Calu3 (cell line): ENCODE data around the gene NAV2. TPM values are rescaled to one million over a fixed set of nuclear protein-coding genes. Genes with fewer than 3 reads are reported as not detected.

Experiments used
- BruUV-seq: library from RNA; stranded (reverse); fragments of 400-500 nt; replicated peaks from 2 replicates; lab custom pipeline; 2021; lab: Mats Ljungman, UMichigan
- CTCF ChIA-PET: fragments of 300-600 bp; sonication (Branson Sonifier 250); formaldehyde crosslinking; loops from one replicate; lab custom pipeline; 2022; ENCODE audit warnings: antibody characterized with exemption; lab: Charles Lee
- DNase-seq: peaks from one replicate; pipeline ENCODE4 v3.0.0; 2022
- H3K27ac Mint-ChIP-seq: one replicate; pipeline ENCODE4 v1.8.0; 2022; ENCODE audit warnings: mixed read lengths; ENCODE audit not compliant: unreplicated experiment
- H3K27me3 Mint-ChIP-seq: one replicate; pipeline ENCODE4 v1.8.0; 2022; ENCODE audit warnings: mixed read lengths; ENCODE audit not compliant: unreplicated experiment
- H3K36me3 Mint-ChIP-seq: one replicate; pipeline ENCODE4 v1.8.0; 2022; ENCODE audit warnings: mild to moderate bottlenecking, moderate library complexity, mixed read lengths; ENCODE audit not compliant: insufficient read depth, unreplicated experiment
- H3K4me1 Mint-ChIP-seq: one replicate; pipeline ENCODE4 v1.8.0; 2022; ENCODE audit warnings: mild to moderate bottlenecking, low read depth, mixed read lengths; ENCODE audit not compliant: unreplicated experiment
- H3K4me3 Mint-ChIP-seq: one replicate; pipeline ENCODE4 v1.8.0; 2022; ENCODE audit warnings: mild to moderate bottlenecking, low read depth, moderate library complexity, mixed read lengths; ENCODE audit not compliant: unreplicated experiment
- H3K9me3 Mint-ChIP-seq: one replicate; pipeline ENCODE4 v1.8.0; 2022; ENCODE audit warnings: low read depth, mixed read lengths; ENCODE audit not compliant: unreplicated experiment
- intact Hi-C: fragments of 100-400 bp; cut with micrococcal nuclease; formaldehyde crosslinking; loops from one replicate; pipeline ENCODE4 v1.10.0; 2022; ENCODE audit not compliant: unreplicated experiment
- total RNA-seq: library from RNA; stranded (reverse); gene quantifications from 2 replicates; pipeline ENCODE4 v1.2.3, GENCODE V29; 2022
- TF ChIP-seq, protein P1 (sequence below): fragments of 200-600 bp; IDR thresholded peaks from one replicate; pipeline ENCODE4 v1.8.0; 2022; ENCODE audit warnings: antibody characterized with exemption; ENCODE audit not compliant: unreplicated experiment

The NAV2 gene
- total RNA-seq, 1 experiment from 2014 or later: 21.4 TPM

- Mint-ChIP-seq H3K27me3 (no peaks in the 10 kb centered on the region), H3K36me3 (no peaks in the 10 kb centered on the region), H3K27ac (no peak overlapping the region), H3K4me1 (no peaks in the 10 kb centered on the region), H3K9me3 (no peaks in the 10 kb centered on the region), H3K4me3 (no peak overlapping the region)
- DNase-seq: no peak
- CTCF ChIA-PET: no interaction called here
- BruUV-seq: no TSS peak
- intact Hi-C loops: no loop called here
- TF ChIP-seq, protein P1, sequence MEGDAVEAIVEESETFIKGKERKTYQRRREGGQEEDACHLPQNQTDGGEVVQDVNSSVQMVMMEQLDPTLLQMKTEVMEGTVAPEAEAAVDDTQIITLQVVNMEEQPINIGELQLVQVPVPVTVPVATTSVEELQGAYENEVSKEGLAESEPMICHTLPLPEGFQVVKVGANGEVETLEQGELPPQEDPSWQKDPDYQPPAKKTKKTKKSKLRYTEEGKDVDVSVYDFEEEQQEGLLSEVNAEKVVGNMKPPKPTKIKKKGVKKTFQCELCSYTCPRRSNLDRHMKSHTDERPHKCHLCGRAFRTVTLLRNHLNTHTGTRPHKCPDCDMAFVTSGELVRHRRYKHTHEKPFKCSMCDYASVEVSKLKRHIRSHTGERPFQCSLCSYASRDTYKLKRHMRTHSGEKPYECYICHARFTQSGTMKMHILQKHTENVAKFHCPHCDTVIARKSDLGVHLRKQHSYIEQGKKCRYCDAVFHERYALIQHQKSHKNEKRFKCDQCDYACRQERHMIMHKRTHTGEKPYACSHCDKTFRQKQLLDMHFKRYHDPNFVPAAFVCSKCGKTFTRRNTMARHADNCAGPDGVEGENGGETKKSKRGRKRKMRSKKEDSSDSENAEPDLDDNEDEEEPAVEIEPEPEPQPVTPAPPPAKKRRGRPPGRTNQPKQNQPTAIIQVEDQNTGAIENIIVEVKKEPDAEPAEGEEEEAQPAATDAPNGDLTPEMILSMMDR: no peak
These were observed 141.3 kb downstream of the NAV2 start for GRCh38 chr11:19853920-19854319.

- H3K9me3 Mint-ChIP-seq: no peaks in the 10 kb centered on the region
- no peak for DNase-seq
- CTCF ChIA-PET: no interaction called here
These were observed 148.5 kb downstream of the NAV2 start for GRCh38 chr11:19861171-19861570.

DNA sequence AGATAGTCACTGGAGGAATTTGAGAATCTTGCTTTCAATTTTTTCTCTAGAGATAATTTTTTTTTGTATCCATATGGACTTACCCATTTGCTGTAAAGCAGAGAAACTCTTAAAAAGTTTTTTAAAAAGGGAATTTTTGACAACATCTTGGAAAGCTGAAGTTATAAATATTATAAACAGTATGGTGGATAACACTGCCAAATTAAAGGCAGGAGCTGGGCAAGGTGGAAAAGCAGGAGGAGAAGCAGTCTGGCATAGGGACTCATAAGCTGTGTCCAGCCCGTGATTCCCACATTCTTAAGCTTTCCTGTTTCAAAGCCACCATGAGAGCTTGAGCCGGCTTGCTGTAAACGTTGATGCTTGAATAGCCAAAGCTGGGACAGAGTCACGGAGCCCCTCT lies 149.5 kb downstream of the NAV2 start:
- no peaks in the 10 kb centered on the region for H3K4me1 Mint-ChIP-seq
- no peaks in the 10 kb centered on the region for H3K36me3 Mint-ChIP-seq
- H3K27ac Mint-ChIP-seq: no peak overlapping the region
- no peaks in the 10 kb centered on the region for H3K27me3 Mint-ChIP-seq
- intact Hi-C loops: no loop called here
- CTCF ChIA-PET: no interaction called here
- TF ChIP-seq, protein P1: no peak
- H3K9me3 Mint-ChIP-seq: no peaks in the 10 kb centered on the region
- no TSS peak for BruUV-seq
- DNase-seq: no peak
- no peak overlapping the region for H3K4me3 Mint-ChIP-seq

More at GRCh38 chr11:19861171-19861570, 148.5 kb downstream of the NAV2 start:
- no peaks in the 10 kb centered on the region for H3K36me3 Mint-ChIP-seq
- BruUV-seq: no TSS peak
- TF ChIP-seq, protein P1: no peak
- H3K27me3 Mint-ChIP-seq: no peaks in the 10 kb centered on the region
- intact Hi-C loops: no loop called here
- no peaks in the 10 kb centered on the region for H3K4me1 Mint-ChIP-seq
- no peak overlapping the region for H3K4me3 Mint-ChIP-seq
- no peak overlapping the region for H3K27ac Mint-ChIP-seq

GRCh38 chr11:19864141-19865140 lies 151.8 kb downstream of the NAV2 start:
- TF ChIP-seq, protein P1: no peak
- intact Hi-C loops: no loop called here
- CTCF ChIA-PET: interaction anchor here (0.5 kb wide), 1 partner anchor 290 kb away, joined by 3 read pairs; no protein-coding TSS in a partner anchor
- no peak overlapping the region for H3K27ac Mint-ChIP-seq
- H3K4me3 Mint-ChIP-seq: no peak overlapping the region
- DNase-seq: no peak
- BruUV-seq: no TSS peak
- H3K27me3 Mint-ChIP-seq: no peaks in the 10 kb centered on the region
- no peaks in the 10 kb centered on the region for H3K36me3 Mint-ChIP-seq
- H3K4me1 Mint-ChIP-seq: no peaks in the 10 kb centered on the region
- no peaks in the 10 kb centered on the region for H3K9me3 Mint-ChIP-seq
